Astrocyte of the spinal cord (primary cell): ENCODE data around the gene HRH1.
"Not testable (repeated sequence)": the region's sequence is repeated elsewhere in the genome, so short reads cannot be mapped to it uniquely, and the experiment has no call there.

ENCODE experiments used
- DNase-seq: peaks from one replicate; pipeline ENCODE4 v3.0.0; 2011; ENCODE audit warnings: low read depth, low spot score
- H3K4me3 ChIP-seq: 2 replicates; pipeline ENCODE4 v1.5.1; 2011; ENCODE audit warnings: low read depth, mild to moderate bottlenecking, low read length, moderate library complexity
- in situ Hi-C: cut with HindIII; loops from 2 replicates; pipeline ENCODE4 v1.10.0; 2017; ENCODE audit warnings: low sequenced_read_pairs
- TF ChIP-seq, protein P1 (sequence below): IDR thresholded peaks from 2 replicates; pipeline ENCODE4 v1.5.1; 2012; ENCODE audit warnings: low read depth, mild to moderate bottlenecking, low read length, inconsistent platforms

HRH1 gene

DNA sequence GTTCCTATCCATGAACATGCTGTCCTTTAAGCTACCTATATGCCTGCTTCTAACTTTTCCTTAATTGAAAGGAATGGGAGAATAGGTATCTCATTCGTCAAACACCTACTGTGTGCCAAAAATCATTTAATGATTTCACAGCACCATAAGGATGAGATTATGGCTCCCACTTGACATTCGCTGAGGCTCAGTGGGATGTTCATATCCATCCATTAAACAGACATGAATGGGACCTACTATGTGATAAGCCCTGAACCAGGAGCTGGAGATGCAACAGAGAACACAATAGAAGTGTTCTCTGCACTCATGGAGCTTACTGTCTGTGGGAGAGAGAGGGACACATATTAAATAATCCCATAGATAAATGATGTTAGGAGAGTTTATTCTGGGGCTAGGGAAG lies 49.7 kb downstream of the HRH1 start:
- in situ Hi-C loops = no loop called here
- TF ChIP-seq, protein P1, sequence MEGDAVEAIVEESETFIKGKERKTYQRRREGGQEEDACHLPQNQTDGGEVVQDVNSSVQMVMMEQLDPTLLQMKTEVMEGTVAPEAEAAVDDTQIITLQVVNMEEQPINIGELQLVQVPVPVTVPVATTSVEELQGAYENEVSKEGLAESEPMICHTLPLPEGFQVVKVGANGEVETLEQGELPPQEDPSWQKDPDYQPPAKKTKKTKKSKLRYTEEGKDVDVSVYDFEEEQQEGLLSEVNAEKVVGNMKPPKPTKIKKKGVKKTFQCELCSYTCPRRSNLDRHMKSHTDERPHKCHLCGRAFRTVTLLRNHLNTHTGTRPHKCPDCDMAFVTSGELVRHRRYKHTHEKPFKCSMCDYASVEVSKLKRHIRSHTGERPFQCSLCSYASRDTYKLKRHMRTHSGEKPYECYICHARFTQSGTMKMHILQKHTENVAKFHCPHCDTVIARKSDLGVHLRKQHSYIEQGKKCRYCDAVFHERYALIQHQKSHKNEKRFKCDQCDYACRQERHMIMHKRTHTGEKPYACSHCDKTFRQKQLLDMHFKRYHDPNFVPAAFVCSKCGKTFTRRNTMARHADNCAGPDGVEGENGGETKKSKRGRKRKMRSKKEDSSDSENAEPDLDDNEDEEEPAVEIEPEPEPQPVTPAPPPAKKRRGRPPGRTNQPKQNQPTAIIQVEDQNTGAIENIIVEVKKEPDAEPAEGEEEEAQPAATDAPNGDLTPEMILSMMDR = no peak
- no peak for DNase-seq
- no peak overlapping the region for H3K4me3 ChIP-seq

DNA sequence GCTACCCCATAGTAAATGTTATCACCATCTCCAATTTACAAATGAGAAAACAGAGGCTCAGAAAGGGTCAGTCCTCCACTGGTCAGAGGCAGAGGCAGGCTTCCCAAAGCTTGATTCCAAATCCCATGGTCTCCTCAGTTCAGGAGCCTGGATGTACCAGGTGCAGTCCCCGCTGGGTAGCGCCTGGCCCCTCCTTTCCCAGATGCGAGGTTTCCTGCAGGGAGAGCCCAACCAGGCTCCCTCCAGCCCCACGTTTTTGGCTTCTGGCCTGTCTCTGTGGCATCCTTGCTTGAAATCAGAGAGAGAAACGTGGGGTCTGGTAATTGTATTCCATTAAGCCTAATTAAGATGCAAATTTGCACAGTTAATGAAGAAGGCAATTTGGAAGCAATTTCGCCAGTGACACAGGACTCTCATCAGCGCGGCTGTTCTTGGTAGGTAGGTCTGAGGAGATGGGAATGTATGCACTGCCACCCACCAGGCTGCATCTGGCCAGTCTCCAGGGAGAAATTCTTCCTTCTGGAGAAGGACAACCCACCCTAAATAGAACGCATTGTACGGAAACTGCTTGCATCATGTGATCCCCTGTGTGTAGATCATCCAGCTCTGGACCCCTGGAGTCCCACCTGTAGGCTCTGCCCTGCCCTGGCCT lies 50.5 kb downstream of the HRH1 start:
- TF ChIP-seq, protein P1 = no peak
- in situ Hi-C loops = no loop called here
- peak; percentile 67 for DNase-seq
- no peak overlapping the region for H3K4me3 ChIP-seq

- H3K4me3 ChIP-seq, in situ Hi-C loops: not testable (repeated sequence)
- TF ChIP-seq, protein P1 = peak; percentile 12
- DNase-seq = peak; percentile 33
Measured at GRCh38 chr3:11205881-11206280, 51.6 kb downstream of the HRH1 start.

DNA sequence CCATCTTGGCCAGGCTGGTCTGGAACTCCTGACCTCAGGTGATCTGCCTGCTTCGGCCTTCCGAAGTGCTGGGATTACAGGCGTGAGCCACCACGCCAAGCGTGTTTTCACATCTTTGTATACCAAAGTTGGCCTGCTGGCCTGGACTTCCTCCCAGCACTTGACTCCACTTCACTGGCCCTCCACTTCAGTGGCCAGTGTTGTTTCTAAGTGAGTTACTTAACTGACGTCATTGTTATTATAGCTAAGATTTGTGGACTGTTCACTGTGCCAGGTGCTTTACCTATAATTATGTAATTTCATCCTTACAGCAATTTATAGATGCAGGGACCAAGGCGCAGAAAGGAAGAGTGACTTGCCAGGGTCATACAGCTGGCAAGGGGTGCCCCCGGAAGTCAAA lies 52.0 kb downstream of the HRH1 start:
- TF ChIP-seq, protein P1 = no peak
- DNase-seq = no peak
- H3K4me3 ChIP-seq = no peak overlapping the region
- in situ Hi-C loops = no loop called here

GRCh38 chr3:11206953-11207352 lies 52.7 kb downstream of the HRH1 start:
- TF ChIP-seq, protein P1 = no peak
- DNase-seq = no peak
- no peak overlapping the region for H3K4me3 ChIP-seq
- in situ Hi-C loops = no loop called here

- TF ChIP-seq, protein P1 = peak; percentile 15
- H3K4me3 ChIP-seq = no peak overlapping the region
- in situ Hi-C loops = no loop called here
- peak; percentile 61 for DNase-seq
Measured at GRCh38 chr3:11211531-11212298, 57.4 kb downstream of the HRH1 start.
